Psoas muscle (tissue), 8 donors: ENCODE results near the gene PAPSS1. TPM values are rescaled to one million over a fixed set of nuclear protein-coding genes. Genes with fewer than 3 reads are reported as not detected.

Source experiments
- ATAC-seq, 4 donors: fragments of 200-7000 bp; cut with Tn5 transposase; one replicate each; pipeline ENCODE4 v1.9.1; 2020; ENCODE audit warnings: moderate library complexity in 3 of 4, mild to moderate bottlenecking in 2 of 4
- DNase-seq, 2 donors: peaks; one replicate each; pipeline ENCODE4 v3.0.0-alpha.2; 2020
- H3K27ac ChIP-seq: fragments of 200-600 bp; one replicate; pipeline ENCODE4 v1.8.0; 2022
- H3K27me3 ChIP-seq, 3 donors: fragments of 200-600 bp in 1 of 3; one replicate each; pipeline versions ENCODE4 v1.6.1 to v1.8.0; 2013 to 2022; ENCODE audit warnings: low read length in 2 of 3, mild to moderate bottlenecking in 2 of 3, moderate library complexity in 1 of 3; ENCODE audit not compliant: insufficient read depth in 3 of 3
- H3K36me3 ChIP-seq, 2 donors: fragments of 200-600 bp in 1 of 2; one replicate each; pipeline versions ENCODE4 v1.6.1 to v1.8.0; 2013 to 2022; ENCODE audit warnings: low read depth in 1 of 2, mild to moderate bottlenecking in 1 of 2, moderate library complexity in 1 of 2; ENCODE audit not compliant: insufficient read depth in 1 of 2
- H3K4me1 ChIP-seq: fragments of 200-600 bp; one replicate; pipeline ENCODE4 v1.8.0; 2022
- H3K4me3 ChIP-seq: fragments of 200-600 bp; one replicate; pipeline ENCODE4 v1.8.0; 2022; ENCODE audit warnings: mild to moderate bottlenecking
- H3K9me3 ChIP-seq: fragments of 200-600 bp; one replicate; pipeline ENCODE4 v1.8.0; 2022
- WGBS, 3 donors: extraction: QIAGEN DNeasy Blood & Tissue Kit; methylation state at CpG; one replicate each; pipeline versions ENCODE4 v1.1.6 to v1.1.7; 2013; 5-methylcytosine and 5-hydroxymethylcytosine counted together
- intact Hi-C, 2 donors: fragments of 100-400 bp; cut with DNase I; formaldehyde crosslinking; loops; one replicate each; pipeline versions ENCODE4 v1.11.0 to v1.14.2; 2022
- polyA plus RNA-seq, 3 donors: library from polyadenylated mRNA; stranded (reverse); fragments of 200-250 nt; gene quantifications; one replicate each; pipeline ENCODE4 v1.2.3, GENCODE V29; 2013
- total RNA-seq, 4 donors: library from RNA; stranded (reverse); fragmentation: NEBNext Ultra II Directional in 2 of 4; extraction: Animal tissue kit (Norgen Biotek cat#: 25700) in 2 of 4; gene quantifications; one replicate each; pipeline versions ENCODE4 v1.2.1 to v1.2.4, GENCODE V29; 2021 to 2023
- TF ChIP-seq, protein P1 (sequence below): fragments of 200-600 bp; IDR thresholded peaks from one replicate; pipeline ENCODE4 v1.8.0; 2022; ENCODE audit warnings: antibody characterized with exemption
- donor health status: healthy with polysubstance abuse.
- donor health status: DM: no; HTN: no; CAD: no; lungs with moderate emphysema.
- donor health status: Bipolar disorder and iron deficiency.
- donor health status: healthy.
- donor health status: DM: yes; HTN: yes; CAD: no.
- donor health status: DM: no; HTN: no; CAD: no.
- donor health status: DM: no; HTN: no; CAD: no.
- donor health status: DM: yes; HTN: yes; CAD: no.

PAPSS1 gene
- total and polyA plus RNA-seq, 7 donors: 4.0 to 10.8 (median 5.5) TPM

GRCh38 chr4:107744532-107744931 is 24.5 kb upstream of the PAPSS1 start:
- DNase-seq: no peak
- peaks cover 23% of the 10 kb centered on the region for H3K4me1 ChIP-seq
- H3K4me3 ChIP-seq: no peak overlapping the region
- intact Hi-C loops: no loop called here
- no peak overlapping the region for H3K27ac ChIP-seq
- TF ChIP-seq, protein P1, sequence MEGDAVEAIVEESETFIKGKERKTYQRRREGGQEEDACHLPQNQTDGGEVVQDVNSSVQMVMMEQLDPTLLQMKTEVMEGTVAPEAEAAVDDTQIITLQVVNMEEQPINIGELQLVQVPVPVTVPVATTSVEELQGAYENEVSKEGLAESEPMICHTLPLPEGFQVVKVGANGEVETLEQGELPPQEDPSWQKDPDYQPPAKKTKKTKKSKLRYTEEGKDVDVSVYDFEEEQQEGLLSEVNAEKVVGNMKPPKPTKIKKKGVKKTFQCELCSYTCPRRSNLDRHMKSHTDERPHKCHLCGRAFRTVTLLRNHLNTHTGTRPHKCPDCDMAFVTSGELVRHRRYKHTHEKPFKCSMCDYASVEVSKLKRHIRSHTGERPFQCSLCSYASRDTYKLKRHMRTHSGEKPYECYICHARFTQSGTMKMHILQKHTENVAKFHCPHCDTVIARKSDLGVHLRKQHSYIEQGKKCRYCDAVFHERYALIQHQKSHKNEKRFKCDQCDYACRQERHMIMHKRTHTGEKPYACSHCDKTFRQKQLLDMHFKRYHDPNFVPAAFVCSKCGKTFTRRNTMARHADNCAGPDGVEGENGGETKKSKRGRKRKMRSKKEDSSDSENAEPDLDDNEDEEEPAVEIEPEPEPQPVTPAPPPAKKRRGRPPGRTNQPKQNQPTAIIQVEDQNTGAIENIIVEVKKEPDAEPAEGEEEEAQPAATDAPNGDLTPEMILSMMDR: no peak
- H3K9me3 ChIP-seq: peaks cover 11% of the 10 kb centered on the region
- ATAC-seq: no peak
- H3K27me3 ChIP-seq: no peaks in the 10 kb centered on the region
- H3K36me3 ChIP-seq: no peaks in the 10 kb centered on the region

GRCh38 chr4:107743532-107743931 is 23.5 kb upstream of the PAPSS1 start:
- Histone ChIP-seq H3K27me3 (no peaks in the 10 kb centered on the region), H3K4me3 (no peak overlapping the region), H3K9me3 (peaks cover 11% of the 10 kb centered on the region), H3K36me3 (no peaks in the 10 kb centered on the region), H3K27ac (peak overlapping the region; percentile 36), H3K4me1 (peaks cover 23% of the 10 kb centered on the region)
- TF ChIP-seq, protein P1: no peak
- ATAC-seq (peak in 1 of 4 donors; percentile 79), DNase-seq (no peak)
- WGBS, 3 donors: 41 to 63% (median 53%) methylated on average over 1 of the region's 1 CpG
- intact Hi-C loops: no loop called here

GRCh38 chr4:107742791-107743190 is 22.8 kb upstream of the PAPSS1 start:
- 55 to 95% (median 84%) methylated on average over 1 of the region's 1 CpG for WGBS, 3 donors
- intact Hi-C loops: no loop called here
- Histone ChIP-seq H3K27me3 (no peaks in the 10 kb centered on the region), H3K36me3 (no peaks in the 10 kb centered on the region), H3K9me3 (peaks cover 11% of the 10 kb centered on the region), H3K27ac (peak overlapping the region; percentile 36), H3K4me3 (no peak overlapping the region), H3K4me1 (peaks cover 23% of the 10 kb centered on the region)
- ATAC-seq (no peak), DNase-seq (no peak)
- TF ChIP-seq, protein P1: no peak

- Histone ChIP-seq H3K27me3 (no peaks in the 10 kb centered on the region), H3K4me3 (no peak overlapping the region), H3K27ac (no peak overlapping the region), H3K4me1 (peaks cover 29% of the 10 kb centered on the region), H3K9me3 (peaks cover 11% of the 10 kb centered on the region), H3K36me3 (no peaks in the 10 kb centered on the region)
- DNase-seq: no peak
- no peak for ATAC-seq
- TF ChIP-seq, protein P1: no peak
- 82 to 88% (median 87%) methylated on average over 1 of the region's 1 CpG for WGBS, 3 donors
- intact Hi-C loops: no loop called here
Measured at GRCh38 chr4:107742196-107742595, 22.2 kb upstream of the PAPSS1 start.

DNA sequence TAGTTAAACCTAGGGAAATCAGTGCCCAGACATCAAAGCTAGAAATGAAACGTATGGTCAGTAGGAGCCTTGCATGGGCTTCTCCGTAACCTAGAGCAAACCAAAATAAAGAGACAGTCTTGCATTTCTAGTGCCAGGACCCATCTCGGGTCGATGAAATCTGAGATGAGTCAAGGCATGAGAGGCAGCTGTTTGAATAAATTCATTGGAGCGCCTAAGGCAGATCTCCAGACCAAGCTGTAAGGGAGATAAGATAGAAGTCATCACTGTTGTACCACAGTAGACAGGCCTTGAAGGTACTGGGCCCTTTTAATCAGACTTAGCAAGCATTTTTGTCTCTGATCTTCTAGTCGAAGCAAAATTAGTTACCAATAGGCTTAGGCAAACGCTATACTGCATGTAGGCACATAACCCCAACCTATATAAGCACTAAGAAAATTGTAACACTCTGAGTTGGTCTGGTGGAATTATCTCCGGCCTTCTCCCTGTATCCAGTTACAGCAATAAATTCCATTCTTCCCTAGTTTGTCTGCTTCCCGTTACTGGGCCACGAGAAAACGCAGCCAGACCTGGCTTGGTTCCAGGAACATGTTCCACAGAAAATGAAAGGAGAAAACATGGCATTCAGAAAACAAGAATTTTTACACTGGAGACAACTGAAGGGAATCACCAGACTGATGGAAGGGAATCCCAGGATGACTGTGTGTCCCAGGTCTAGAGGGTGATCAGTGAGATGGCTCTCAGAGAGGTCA is 21.1 kb upstream of the PAPSS1 start:
- ATAC-seq: peak; percentile 80 to 85 (median 82)
- peak; percentile 49 to 68 for DNase-seq
- TF ChIP-seq, protein P1: no peak
- Histone ChIP-seq H3K9me3 (peaks cover 11% of the 10 kb centered on the region), H3K36me3 (no peaks in the 10 kb centered on the region), H3K4me1 (peaks cover 29% of the 10 kb centered on the region), H3K4me3 (peak overlapping the region; percentile 8), H3K27me3 (no peaks in the 10 kb centered on the region), H3K27ac (peak overlapping the region; percentile 66)
- intact Hi-C loops: no loop called here
- WGBS, 3 donors: 18 to 20% (median 18%) methylated on average over 11 of the region's 11 CpGs
